Measurements from ENCODE around the gene MAN1A1. TPM values are rescaled to one million over a fixed set of nuclear protein-coding genes. Genes with fewer than 3 reads are reported as not detected.

MAN1A1 gene
- total and polyA plus RNA-seq, 2 of the 8 experiments (the other 6 are each of a cell fraction or from before 2014, with no cell fraction given) = 1.8 to 5.4 TPM

- no peak overlapping the region for H2BK20ac ChIP-seq (ENCODE audit: low read length)
- no peak overlapping the region for H3K18ac ChIP-seq (ENCODE audit: extremely low read depth, low read length)
- no peak overlapping the region for H3K23ac ChIP-seq (ENCODE audit: insufficient read length)
- H2BK5ac ChIP-seq (ENCODE audit: low read depth, low read length) = no peak overlapping the region
- no peak overlapping the region for H3K56ac ChIP-seq (replicated peaks; ENCODE audit: insufficient read length, low read depth, low read length)
- no peaks in the 10 kb centered on the region for H3K79me2 ChIP-seq (ENCODE audit: control insufficient read depth in 1 of 2, insufficient read depth in 2 of 2, low read length in 2 of 2)
- H2AFZ ChIP-seq (ENCODE audit: low read length) = no peak overlapping the region
- no peak overlapping the region for H4K5ac ChIP-seq (ENCODE audit: insufficient read length, low read depth, low read length)
- H4K8ac ChIP-seq (ENCODE audit: extremely low read depth, insufficient read depth, low read length) = no peak overlapping the region
- no peaks in the 10 kb centered on the region for H3K23me2 ChIP-seq (ENCODE audit: low read depth, low read length)
- H3K36me3 ChIP-seq (ENCODE audit: control insufficient read depth in 2 of 4, insufficient read depth in 4 of 4, low read length in 3 of 4) = no peaks in the 10 kb centered on the region
- no peak overlapping the region for H3K4me3 ChIP-seq (ENCODE audit: extremely low read depth in 1 of 4, insufficient read depth in 2 of 4, low read depth in 3 of 4, low read length in 4 of 4)
- H4K20me1 ChIP-seq (replicated peaks in 1 of 2; ENCODE audit: control insufficient read depth in 1 of 2, insufficient read depth in 2 of 2, low read length in 2 of 2) = no peaks in the 10 kb centered on the region
- H3K4me1 ChIP-seq (replicated peaks in 1 of 4; ENCODE audit: control insufficient read depth in 3 of 4, insufficient read depth in 4 of 4, low read length in 3 of 4) = no peaks in the 10 kb centered on the region
- no peak overlapping the region for H2BK120ac ChIP-seq (replicated peaks; ENCODE audit: low read depth, low read length)
- H2BK15ac ChIP-seq (ENCODE audit: low read length) = no peak overlapping the region
- no peak overlapping the region for H2AK5ac ChIP-seq (ENCODE audit: low read depth, low read length)
- no peaks in the 10 kb centered on the region for H3K27me3 ChIP-seq (replicated peaks in 1 of 4; ENCODE audit: control insufficient read depth in 3 of 4, extremely low read depth in 1 of 4, insufficient read depth in 3 of 4, low read length in 3 of 4)
- no peak for DNase-seq (ENCODE audit: low read depth in 1 of 2, low spot score in 2 of 2)
- no peaks in the 10 kb centered on the region for H3K9me3 ChIP-seq (ENCODE audit: insufficient read depth in 2 of 2, low read depth in 1 of 2, low read length in 1 of 2)
- H4K91ac ChIP-seq (replicated peaks; ENCODE audit: insufficient read length, low read length) = no peak overlapping the region
- H2BK12ac ChIP-seq (ENCODE audit: low read depth, low read length) = no peak overlapping the region
- ChIA-PET CTCF (ENCODE audit: partially characterized antibody) (no interaction called here), POLR2A (ENCODE audit: partially characterized antibody) (no interaction called here)
- H3K4ac ChIP-seq (replicated peaks; ENCODE audit: insufficient read length, low read depth, low read length) = no peak overlapping the region
- FAIRE-seq = no peak
- no peak overlapping the region for H3K9ac ChIP-seq (replicated peaks in 1 of 4; ENCODE audit: extremely low read depth in 1 of 4, low read depth in 3 of 4, low read length in 3 of 4)
- H3K79me1 ChIP-seq (ENCODE audit: low read depth, low read length) = no peaks in the 10 kb centered on the region
- H3K14ac ChIP-seq (ENCODE audit: insufficient read length) = no peak overlapping the region
- H3K27ac ChIP-seq (ENCODE audit: low read depth, low read length) = no peak overlapping the region
- no peak overlapping the region for H3K4me2 ChIP-seq (ENCODE audit: insufficient read depth in 1 of 2, low read depth in 2 of 2, low read length in 2 of 2)
- TF ChIP-seq CTCF (IDR thresholded peaks at IDR 0.05; ENCODE audit: control extremely low read depth in 1 of 3, insufficient read depth in 1 of 3, low read depth in 1 of 3, low read length in 3 of 3) = no peak
- no peak for TF ChIP-seq SIX5 (IDR thresholded peaks at IDR 0.05; ENCODE audit: low read depth, low read length)
- TF ChIP-seq PHF8 (conservative IDR thresholded peaks at IDR 0.05; ENCODE audit: low read depth, low read length) = no peak
- TF ChIP-seq USF2 (IDR thresholded peaks at IDR 0.05; ENCODE audit: low read length) = no peak
- TF ChIP-seq NRF1 (IDR thresholded peaks at IDR 0.05; ENCODE audit: low read depth, low read length) = no peak
Observed at GRCh38 chr6:119379809-119380208, 30.2 kb upstream of the MAN1A1 start.
